Ascending aorta (tissue), 2 donors: Measurements from ENCODE around the gene FAAP100. TPM values are rescaled to one million over a fixed set of nuclear protein-coding genes. Genes with fewer than 3 reads are reported as not detected.

ENCODE experiments used
- DNase-seq, 2 donors: peaks; one replicate each; pipeline ENCODE4 v3.0.0-alpha.2; 2019; ENCODE audit warnings: low spot score in 2 of 2
- H3K27ac ChIP-seq, 2 donors: fragments of 200-600 bp; sonication (generic); one replicate each; pipeline ENCODE4 v1.5.1; 2016 to 2017; ENCODE audit warnings: mild to moderate bottlenecking in 1 of 2
- H3K27me3 ChIP-seq: fragments of 200-600 bp; sonication (generic); one replicate; pipeline ENCODE4 v1.5.1; 2017
- H3K36me3 ChIP-seq, 2 donors: fragments of 200-600 bp; sonication (generic); one replicate each; pipeline ENCODE4 v1.5.1; 2016
- H3K4me1 ChIP-seq, 2 donors: fragments of 200-600 bp; sonication (generic); one replicate each; pipeline ENCODE4 v1.5.1; 2016 to 2017; ENCODE audit warnings: mild to moderate bottlenecking in 1 of 2
- H3K4me3 ChIP-seq, 2 donors: fragments of 200-600 bp; sonication (generic); one replicate each; pipeline ENCODE4 v1.5.1; 2016 to 2017; ENCODE audit warnings: mild to moderate bottlenecking in 1 of 2
- H3K9me3 ChIP-seq, 2 donors: fragments of 200-600 bp; sonication (generic); one replicate each; pipeline ENCODE4 v1.5.1; 2016
- CTCF ChIP-seq, 3 experiments: fragments of 200-600 bp in 2 of 3; fragments of 450-650 bp in 1 of 3; sonication (generic) in 2 of 3; IDR thresholded peaks; one replicate each; pipeline ENCODE4 v1.5.1; 2016 to 2019; ENCODE audit warnings: antibody characterized with exemption in 3 of 3, mild to moderate bottlenecking in 1 of 3, moderate library complexity in 1 of 3
- intact Hi-C: fragments of 100-400 bp; cut with DNase I; formaldehyde crosslinking; loops from one replicate; pipeline ENCODE4 v1.15.1; 2023
- total RNA-seq: library from RNA; depleted of rRNA; stranded (reverse); fragments of >200 nt; gene quantifications from one replicate; pipeline ENCODE4 v1.1.0, GENCODE V29; 2016

The FAAP100 gene
- total RNA-seq, 1 donor from 2014 or later: 75.6 TPM

DNA sequence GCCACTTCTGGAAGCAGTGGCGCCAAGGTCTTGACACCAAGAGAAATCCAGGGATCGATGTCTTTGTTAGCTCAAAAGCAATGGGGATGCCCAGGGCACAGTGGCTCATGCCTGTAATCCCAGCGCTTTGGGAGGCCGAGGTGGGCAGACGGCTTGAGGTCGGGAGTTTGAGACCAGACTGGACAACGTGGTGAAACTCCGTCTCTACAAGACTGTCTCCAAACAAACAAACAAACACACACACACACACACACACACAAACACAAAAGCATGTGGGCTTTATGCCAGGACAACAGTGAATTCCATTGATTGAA is 22.4 kb upstream of the FAAP100 start:
- Histone ChIP-seq H3K27me3 (no peaks in the 10 kb centered on the region), H3K36me3 (peaks cover 20 to 50% of the 10 kb centered on the region in 2 donors), H3K9me3 (no peaks in the 10 kb centered on the region), H3K4me3 (no peak overlapping the region), H3K4me1 (peaks cover 10 to 29% of the 10 kb centered on the region in 2 donors), H3K27ac (no peak overlapping the region)
- intact Hi-C loops: no loop called here
- no peak for TF ChIP-seq CTCF (IDR thresholded peaks at IDR 0.05)
- DNase-seq: no peak

- H3K27ac ChIP-seq: no peak overlapping the region
- H3K4me1 ChIP-seq: peaks cover 10 to 30% of the 10 kb centered on the region in 2 donors
- TF ChIP-seq CTCF (IDR thresholded peaks at IDR 0.05): no peak
- no peaks in the 10 kb centered on the region for H3K9me3 ChIP-seq
- intact Hi-C loops: no loop called here
- H3K4me3 ChIP-seq: no peak overlapping the region
- no peaks in the 10 kb centered on the region for H3K27me3 ChIP-seq
- H3K36me3 ChIP-seq: peaks cover 25 to 56% of the 10 kb centered on the region in 2 donors
- no peak for DNase-seq
Observed at GRCh38 chr17:81573794-81574642, 21.9 kb upstream of the FAAP100 start.

- peaks cover 33 to 47% of the 10 kb centered on the region in 2 donors for H3K36me3 ChIP-seq
- H3K27me3 ChIP-seq: no peaks in the 10 kb centered on the region
- DNase-seq: no peak
- no peaks in the 10 kb centered on the region for H3K9me3 ChIP-seq
- no peak overlapping the region for H3K27ac ChIP-seq
- TF ChIP-seq CTCF (IDR thresholded peaks at IDR 0.05): no peak
- intact Hi-C loops: no loop called here
- H3K4me1 ChIP-seq: peaks cover 18 to 37% of the 10 kb centered on the region in 2 donors
- no peak overlapping the region for H3K4me3 ChIP-seq
Observed at GRCh38 chr17:81572563-81573168, 20.5 kb upstream of the FAAP100 start.

DNA sequence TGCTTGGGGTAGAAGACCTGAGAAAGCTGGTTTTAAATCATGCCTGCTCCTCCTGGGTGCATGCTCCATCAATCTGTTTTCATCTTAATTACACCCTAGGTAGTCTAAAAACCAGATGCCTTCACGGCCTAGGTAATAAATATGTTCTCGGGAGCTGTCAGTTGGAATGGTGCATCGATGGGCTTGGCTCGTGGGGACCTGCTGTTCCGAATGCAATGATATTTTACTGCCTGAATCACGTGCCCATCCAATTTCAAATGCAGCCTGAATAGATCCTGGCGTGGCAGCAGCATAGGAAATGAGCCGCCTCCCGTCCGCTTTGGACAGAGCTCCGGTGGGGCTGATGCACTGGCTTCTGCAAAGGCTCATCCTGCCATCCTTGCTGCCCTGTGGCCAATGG is 18.8 kb upstream of the FAAP100 start:
- no peak for DNase-seq
- H3K27me3 ChIP-seq: no peaks in the 10 kb centered on the region
- H3K9me3 ChIP-seq: no peaks in the 10 kb centered on the region
- no peak overlapping the region for H3K4me3 ChIP-seq
- peaks cover 18 to 32% of the 10 kb centered on the region in 2 donors for H3K4me1 ChIP-seq
- intact Hi-C loops: no loop called here
- H3K27ac ChIP-seq: peak overlapping the region in 1 of 2 donors; percentile 93
- no peak for TF ChIP-seq CTCF (IDR thresholded peaks at IDR 0.05)
- H3K36me3 ChIP-seq: peaks cover 33 to 48% of the 10 kb centered on the region in 2 donors

GRCh38 chr17:81569986-81570514 is 17.9 kb upstream of the FAAP100 start:
- Histone ChIP-seq H3K36me3 (peaks cover 37 to 51% of the 10 kb centered on the region in 2 donors), H3K4me3 (no peak overlapping the region), H3K4me1 (peaks cover 27 to 35% of the 10 kb centered on the region in 2 donors), H3K27ac (peak overlapping the region; percentile 86 to 93), H3K27me3 (no peaks in the 10 kb centered on the region), H3K9me3 (no peaks in the 10 kb centered on the region)
- no peak for TF ChIP-seq CTCF (IDR thresholded peaks at IDR 0.05)
- no peak for DNase-seq
- intact Hi-C loops: no loop called here
